Choroid plexus epithelial cell (primary cell): ENCODE results near the gene ALG12.
A peak's percentile ranks its signal among the peaks of the same experiment; 100 is the strongest.

Experiments
- DNase-seq: peaks from one replicate; pipeline ENCODE4 v3.0.0-alpha.2; 2010; ENCODE audit warnings: low read depth
- H3K4me3 ChIP-seq: 2 replicates; pipeline ENCODE4 v1.5.1; 2011; ENCODE audit warnings: low read depth, mild to moderate bottlenecking, control low read depth, low read length, moderate library complexity
- TF ChIP-seq, protein P1 (sequence below): conservative IDR thresholded peaks from 2 replicates; pipeline ENCODE4 v1.5.1; 2011; ENCODE audit warnings: low read depth, mild to moderate bottlenecking, control low read depth, inconsistent platforms, low read length, moderate library complexity

The ALG12 gene

DNA sequence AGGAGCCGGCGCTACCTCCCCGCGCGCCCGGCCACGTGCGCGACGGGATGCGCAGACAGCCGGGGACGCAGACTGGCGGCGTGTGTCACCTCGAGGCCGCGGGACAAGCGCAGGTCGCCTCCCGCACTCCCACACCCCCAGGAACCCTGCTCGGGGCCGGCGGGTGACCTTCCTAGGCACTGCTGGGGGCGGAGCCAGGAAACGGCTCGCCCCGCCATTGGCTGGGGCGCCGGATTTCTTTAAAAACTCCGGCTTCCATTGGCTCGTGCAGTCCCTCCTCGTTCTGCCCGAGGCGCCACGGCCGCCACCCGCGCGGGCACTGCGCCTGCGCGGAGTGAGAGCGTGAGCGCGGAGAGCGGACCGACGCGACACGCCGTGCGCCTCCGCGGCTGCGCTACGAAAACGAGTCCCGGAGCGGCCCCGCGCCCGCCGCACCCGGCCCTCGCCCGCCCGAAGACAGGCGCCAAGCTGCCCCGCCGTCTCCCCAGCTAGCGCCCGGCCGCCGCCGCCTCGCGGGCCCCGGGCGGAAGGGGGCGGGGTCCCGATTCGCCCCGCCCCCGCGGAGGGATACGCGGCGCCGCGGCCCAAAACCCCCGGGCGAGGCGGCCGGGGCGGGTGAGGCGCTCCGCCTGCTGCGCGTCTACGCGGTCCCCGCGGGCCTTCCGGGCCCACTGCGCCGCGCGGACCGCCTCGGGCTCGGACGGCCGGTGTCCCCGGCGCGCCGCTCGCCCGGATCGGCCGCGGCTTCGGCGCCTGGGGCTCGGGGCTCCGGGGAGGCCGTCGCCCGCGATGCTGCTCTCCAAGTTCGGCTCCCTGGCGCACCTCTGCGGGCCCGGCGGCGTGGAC, 42.1 kb upstream of the ALG12 start, which contains the start of gene PIM3:
PIM3 (plus strand) TSS at position 614 of the 846 bp plus-strand sequence; CDS start at position 790, 176 bp downstream.
- peak; percentile 97 for DNase-seq
- TF ChIP-seq, protein P1, sequence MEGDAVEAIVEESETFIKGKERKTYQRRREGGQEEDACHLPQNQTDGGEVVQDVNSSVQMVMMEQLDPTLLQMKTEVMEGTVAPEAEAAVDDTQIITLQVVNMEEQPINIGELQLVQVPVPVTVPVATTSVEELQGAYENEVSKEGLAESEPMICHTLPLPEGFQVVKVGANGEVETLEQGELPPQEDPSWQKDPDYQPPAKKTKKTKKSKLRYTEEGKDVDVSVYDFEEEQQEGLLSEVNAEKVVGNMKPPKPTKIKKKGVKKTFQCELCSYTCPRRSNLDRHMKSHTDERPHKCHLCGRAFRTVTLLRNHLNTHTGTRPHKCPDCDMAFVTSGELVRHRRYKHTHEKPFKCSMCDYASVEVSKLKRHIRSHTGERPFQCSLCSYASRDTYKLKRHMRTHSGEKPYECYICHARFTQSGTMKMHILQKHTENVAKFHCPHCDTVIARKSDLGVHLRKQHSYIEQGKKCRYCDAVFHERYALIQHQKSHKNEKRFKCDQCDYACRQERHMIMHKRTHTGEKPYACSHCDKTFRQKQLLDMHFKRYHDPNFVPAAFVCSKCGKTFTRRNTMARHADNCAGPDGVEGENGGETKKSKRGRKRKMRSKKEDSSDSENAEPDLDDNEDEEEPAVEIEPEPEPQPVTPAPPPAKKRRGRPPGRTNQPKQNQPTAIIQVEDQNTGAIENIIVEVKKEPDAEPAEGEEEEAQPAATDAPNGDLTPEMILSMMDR, result no peak
- H3K4me3 ChIP-seq, result peak within 1 kb of the TSS; percentile 78

DNA sequence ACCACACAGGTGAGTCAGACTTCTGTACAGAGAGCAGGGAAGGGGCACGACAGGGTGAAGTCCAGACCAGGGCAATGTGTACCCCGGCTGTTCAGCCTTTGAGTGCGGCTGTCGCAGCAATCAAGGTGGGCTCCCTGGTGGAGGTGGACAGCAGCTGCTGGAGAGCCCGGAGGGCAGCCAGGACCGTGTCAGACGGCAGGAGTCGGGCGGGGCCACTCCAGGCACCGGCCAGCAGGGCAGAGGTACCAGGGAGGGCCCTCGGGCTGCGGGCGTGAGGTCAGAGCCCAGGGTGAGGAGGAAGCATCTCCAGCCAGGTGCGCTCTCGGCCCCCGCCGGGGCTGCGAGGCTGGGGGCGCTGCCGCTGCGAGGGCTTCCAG, 41.5 kb upstream of the ALG12 start:
- DNase-seq, result peak; percentile 15
- TF ChIP-seq, protein P1, result no peak
- H3K4me3 ChIP-seq, result peak overlapping the region; percentile 78

DNA sequence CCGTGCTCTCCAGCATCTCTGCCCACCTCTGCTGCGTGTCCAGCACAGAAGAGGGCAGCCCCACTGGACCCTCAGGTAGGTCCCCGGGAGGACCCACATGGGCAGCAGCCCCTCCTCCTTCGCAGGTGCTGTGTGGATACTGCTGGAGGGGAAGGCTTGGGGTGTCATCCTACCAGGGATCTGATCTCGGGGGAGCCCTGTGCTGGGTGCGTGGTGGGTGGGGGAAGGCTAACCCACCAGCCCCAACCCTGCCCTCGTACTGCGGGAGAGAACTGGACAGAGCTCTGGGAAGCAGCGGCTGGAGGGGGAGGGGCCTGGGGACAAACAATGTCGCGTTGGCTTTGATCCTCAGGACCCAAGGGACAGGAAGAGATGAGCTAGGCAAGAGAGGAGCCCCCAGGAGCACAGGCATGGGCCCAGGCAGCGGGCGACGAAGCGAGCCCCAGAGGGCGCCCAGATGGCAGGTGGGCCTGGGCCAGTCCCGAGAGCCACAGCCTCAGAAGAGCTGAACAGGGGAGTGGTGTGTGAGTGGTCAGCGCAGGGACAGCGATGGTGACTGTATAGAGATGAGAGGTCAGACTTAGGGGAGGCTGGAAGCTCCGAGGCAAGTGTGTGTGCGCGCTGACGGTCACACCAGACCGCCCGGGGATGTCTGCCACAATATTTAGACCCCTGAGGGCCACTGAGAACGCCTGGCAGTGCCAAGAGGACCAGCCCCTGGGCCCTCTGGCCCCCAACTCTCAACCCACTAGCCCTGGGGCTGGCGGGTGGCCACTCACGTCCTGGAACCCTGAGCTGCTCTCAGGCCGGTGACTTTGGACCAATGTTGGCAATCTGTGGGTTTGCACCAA, 40.9 kb upstream of the ALG12 start:
- TF ChIP-seq, protein P1, result no peak
- peak overlapping the region; percentile 78 for H3K4me3 ChIP-seq
- no peak for DNase-seq

DNA sequence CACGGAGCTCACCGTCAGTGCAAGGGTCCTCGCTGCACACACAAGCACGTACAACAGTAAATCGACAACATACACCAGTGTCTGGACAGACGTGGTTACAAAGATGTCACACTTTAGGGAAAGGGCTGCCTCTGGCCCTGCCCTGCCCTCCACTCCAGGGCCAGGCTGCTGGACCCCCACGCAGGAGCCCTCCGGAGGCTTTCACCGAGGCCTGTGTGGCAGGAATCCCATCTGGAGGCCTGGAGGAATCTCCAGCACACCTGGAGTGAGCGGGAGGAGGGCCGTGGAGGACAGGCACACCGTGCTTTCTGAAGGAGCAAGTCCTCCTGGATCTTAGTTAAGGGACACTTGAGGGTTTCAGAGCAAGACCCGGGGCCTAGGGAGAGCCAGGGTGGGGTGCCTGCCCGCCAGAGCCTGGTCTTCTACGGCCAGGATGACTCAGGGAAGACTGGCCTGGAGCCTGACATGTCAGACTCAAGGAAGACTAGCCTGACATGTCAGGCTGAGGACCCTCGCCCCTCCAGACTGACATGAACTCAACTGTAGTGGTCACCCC, 40.2 kb upstream of the ALG12 start:
- TF ChIP-seq, protein P1, result no peak
- no peak overlapping the region for H3K4me3 ChIP-seq
- no peak for DNase-seq

DNA sequence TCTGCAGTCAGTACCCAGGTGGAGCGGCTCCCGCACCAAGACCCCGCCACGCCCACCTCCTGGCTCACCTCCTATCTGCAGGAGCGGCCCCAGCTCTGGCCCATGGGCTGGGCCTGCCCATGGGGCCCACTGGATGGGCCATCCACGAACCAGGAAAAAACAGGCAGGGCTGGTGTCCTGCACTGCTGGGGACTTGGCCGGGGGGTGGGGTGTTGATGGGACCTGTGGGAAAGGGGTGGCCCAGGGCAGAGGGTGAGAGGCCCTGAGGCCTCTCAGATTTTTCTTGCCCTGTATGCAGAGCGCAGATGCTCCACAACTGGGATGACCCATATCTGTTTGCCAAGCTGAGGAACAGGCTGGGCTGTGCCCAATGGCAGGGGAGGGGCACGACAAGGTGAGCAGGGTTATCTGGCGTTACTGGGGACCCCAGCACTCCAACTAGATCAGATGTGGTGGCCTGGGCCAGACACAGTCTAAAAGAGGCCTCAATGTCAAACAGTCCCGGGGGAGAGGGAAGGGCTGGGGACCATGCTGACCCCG, 39.7 kb upstream of the ALG12 start:
- TF ChIP-seq, protein P1, result no peak
- no peak for DNase-seq
- H3K4me3 ChIP-seq, result no peak overlapping the region

DNA sequence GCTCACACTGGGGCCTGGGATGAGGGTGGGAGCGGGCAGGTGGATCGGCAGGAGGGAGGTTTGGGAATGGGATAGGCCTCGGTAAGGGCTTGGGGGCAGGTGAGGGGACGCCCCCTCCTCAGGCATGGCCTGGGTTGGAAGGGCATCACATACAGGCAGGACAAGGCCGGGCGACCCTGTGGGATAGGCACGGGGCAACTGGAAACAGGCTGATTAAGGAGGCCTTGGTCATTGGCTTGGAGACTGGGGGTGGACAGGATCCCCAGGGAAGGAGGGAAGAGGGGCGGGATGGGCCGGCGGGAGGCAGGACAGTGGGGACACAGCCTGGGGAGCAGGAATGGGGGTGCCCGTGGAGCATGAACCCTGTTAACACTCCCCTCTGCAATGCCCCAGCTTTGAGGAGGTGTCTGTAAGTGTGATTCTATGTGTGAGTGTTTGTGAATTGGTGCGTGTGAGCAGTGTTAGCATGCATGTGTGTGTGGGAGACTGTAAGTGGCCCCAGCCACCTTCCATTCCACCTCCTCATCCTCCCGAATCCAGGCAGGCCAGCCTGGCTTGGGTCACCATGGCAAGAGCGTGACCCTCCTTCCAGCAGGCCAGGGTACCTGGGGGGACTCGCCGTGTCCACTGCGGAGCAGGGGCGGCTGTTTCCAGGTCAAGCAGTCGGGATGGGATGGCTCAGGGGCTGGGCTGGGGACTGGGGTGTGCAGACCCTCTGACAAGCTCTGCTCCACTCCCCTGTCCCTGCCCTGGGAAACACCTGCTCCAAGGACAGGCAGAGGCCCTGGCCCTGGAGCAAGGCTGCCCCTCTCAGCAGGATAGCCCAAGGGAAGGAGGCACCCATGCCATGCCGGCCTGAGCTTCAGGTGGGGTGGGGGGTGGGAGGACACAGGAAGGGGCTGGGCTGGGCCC, 38.9 kb upstream of the ALG12 start:
- TF ChIP-seq, protein P1, result no peak

More for the DNA sequence above, 38.9 kb upstream of the ALG12 start:
- no peak for DNase-seq
- no peak overlapping the region for H3K4me3 ChIP-seq
